Measurements from ENCODE around the gene CAMTA1.

Gene CAMTA1

GRCh38 chr1:7076572-7076971 lies 291.3 kb downstream of the CAMTA1 start:
- Histone ChIP-seq H3K27me3 (ENCODE audit: control insufficient read depth in 1 of 2, insufficient read depth in 2 of 2, low read length in 2 of 2) (peaks cover 0 to 5% of the 10 kb centered on the region in 2 donors), H3K9ac (ENCODE audit: low read length in 2 of 2) (no peak overlapping the region), H3K4me1 (ENCODE audit: control insufficient read depth, insufficient read depth, low read length) (no peaks in the 10 kb centered on the region), H3K36me3 (ENCODE audit: control insufficient read depth in 2 of 2, insufficient read depth in 2 of 2, low read length in 2 of 2) (no peaks in the 10 kb centered on the region), H3K27ac (ENCODE audit: low read length) (no peak overlapping the region), H3K4me3 (ENCODE audit: low read length in 2 of 2) (no peak overlapping the region), H3K9me3 (ENCODE audit: control insufficient read depth in 2 of 2, low read length in 2 of 2) (peaks cover 2 to 5% of the 10 kb centered on the region in 2 donors)

- Histone ChIP-seq H3K4me3 (ENCODE audit: low read length in 2 of 2) (no peak overlapping the region), H3K9ac (ENCODE audit: low read length in 2 of 2) (no peak overlapping the region), H3K27ac (ENCODE audit: low read length) (no peak overlapping the region), H3K4me1 (ENCODE audit: control insufficient read depth, insufficient read depth, low read length) (no peaks in the 10 kb centered on the region), H3K27me3 (ENCODE audit: control insufficient read depth in 1 of 2, insufficient read depth in 2 of 2, low read length in 2 of 2) (peaks cover 0 to 2% of the 10 kb centered on the region in 2 donors), H3K36me3 (ENCODE audit: control insufficient read depth in 2 of 2, insufficient read depth in 2 of 2, low read length in 2 of 2) (no peaks in the 10 kb centered on the region), H3K9me3 (ENCODE audit: control insufficient read depth in 2 of 2, low read length in 2 of 2) (peaks cover 2 to 5% of the 10 kb centered on the region in 2 donors)
Measured at GRCh38 chr1:7077136-7077535, 291.9 kb downstream of the CAMTA1 start.

GRCh38 chr1:7077970-7078369 lies 292.7 kb downstream of the CAMTA1 start:
- Histone ChIP-seq H3K4me1 (ENCODE audit: control insufficient read depth, insufficient read depth, low read length) (no peaks in the 10 kb centered on the region), H3K36me3 (ENCODE audit: control insufficient read depth in 2 of 2, insufficient read depth in 2 of 2, low read length in 2 of 2) (no peaks in the 10 kb centered on the region), H3K4me3 (ENCODE audit: low read length in 2 of 2) (no peak overlapping the region), H3K9me3 (ENCODE audit: control insufficient read depth in 2 of 2, low read length in 2 of 2) (peaks cover 2 to 5% of the 10 kb centered on the region in 2 donors), H3K27ac (ENCODE audit: low read length) (no peak overlapping the region), H3K27me3 (ENCODE audit: control insufficient read depth in 1 of 2, insufficient read depth in 2 of 2, low read length in 2 of 2) (no peaks in the 10 kb centered on the region), H3K9ac (ENCODE audit: low read length in 2 of 2) (no peak overlapping the region)

- no peaks in the 10 kb centered on the region for H3K36me3 ChIP-seq (ENCODE audit: control insufficient read depth in 2 of 2, insufficient read depth in 2 of 2, low read length in 2 of 2)
- H3K27ac ChIP-seq (ENCODE audit: low read length) = no peak overlapping the region
- no peaks in the 10 kb centered on the region for H3K4me1 ChIP-seq (ENCODE audit: control insufficient read depth, insufficient read depth, low read length)
- no peak overlapping the region for H3K9ac ChIP-seq (ENCODE audit: low read length in 2 of 2)
- no peak overlapping the region for H3K4me3 ChIP-seq (ENCODE audit: low read length in 2 of 2)
- no peaks in the 10 kb centered on the region for H3K27me3 ChIP-seq (ENCODE audit: control insufficient read depth in 1 of 2, insufficient read depth in 2 of 2, low read length in 2 of 2)
- peaks cover 2 to 5% of the 10 kb centered on the region in 2 donors for H3K9me3 ChIP-seq (ENCODE audit: control insufficient read depth in 2 of 2, low read length in 2 of 2)
Measured at GRCh38 chr1:7079637-7080036, 294.4 kb downstream of the CAMTA1 start.

GRCh38 chr1:7084232-7084894 lies 299.1 kb downstream of the CAMTA1 start:
- Histone ChIP-seq H3K4me1 (ENCODE audit: control insufficient read depth, insufficient read depth, low read length) (no peaks in the 10 kb centered on the region), H3K9me3 (ENCODE audit: control insufficient read depth in 2 of 2, low read length in 2 of 2) (peaks cover 2 to 5% of the 10 kb centered on the region in 2 donors), H3K27ac (ENCODE audit: low read length) (no peak overlapping the region), H3K27me3 (ENCODE audit: control insufficient read depth in 1 of 2, insufficient read depth in 2 of 2, low read length in 2 of 2) (peaks cover 3 to 5% of the 10 kb centered on the region in 2 donors), H3K4me3 (ENCODE audit: low read length in 2 of 2) (no peak overlapping the region), H3K36me3 (ENCODE audit: control insufficient read depth in 2 of 2, insufficient read depth in 2 of 2, low read length in 2 of 2) (no peaks in the 10 kb centered on the region), H3K9ac (ENCODE audit: low read length in 2 of 2) (no peak overlapping the region)

GRCh38 chr1:7085521-7085920 lies 300.3 kb downstream of the CAMTA1 start:
- H3K36me3 ChIP-seq (ENCODE audit: control insufficient read depth in 2 of 2, insufficient read depth in 2 of 2, low read length in 2 of 2) = no peaks in the 10 kb centered on the region
- H3K4me3 ChIP-seq (ENCODE audit: low read length in 2 of 2) = no peak overlapping the region
- H3K9ac ChIP-seq (ENCODE audit: low read length in 2 of 2) = no peak overlapping the region
- peaks cover 0 to 2% of the 10 kb centered on the region in 2 donors for H3K9me3 ChIP-seq (ENCODE audit: control insufficient read depth in 2 of 2, low read length in 2 of 2)
- H3K27me3 ChIP-seq (ENCODE audit: control insufficient read depth in 1 of 2, insufficient read depth in 2 of 2, low read length in 2 of 2) = peaks cover 3 to 5% of the 10 kb centered on the region in 2 donors
- no peaks in the 10 kb centered on the region for H3K4me1 ChIP-seq (ENCODE audit: control insufficient read depth, insufficient read depth, low read length)
- no peak overlapping the region for H3K27ac ChIP-seq (ENCODE audit: low read length)

- peaks cover 3 to 5% of the 10 kb centered on the region in 2 donors for H3K27me3 ChIP-seq (ENCODE audit: control insufficient read depth in 1 of 2, insufficient read depth in 2 of 2, low read length in 2 of 2)
- no peaks in the 10 kb centered on the region for H3K4me1 ChIP-seq (ENCODE audit: control insufficient read depth, insufficient read depth, low read length)
- H3K9me3 ChIP-seq (ENCODE audit: control insufficient read depth in 2 of 2, low read length in 2 of 2) = peaks cover 0 to 2% of the 10 kb centered on the region in 2 donors
- H3K4me3 ChIP-seq (ENCODE audit: low read length in 2 of 2) = no peak overlapping the region
- no peak overlapping the region for H3K27ac ChIP-seq (ENCODE audit: low read length)
- H3K9ac ChIP-seq (ENCODE audit: low read length in 2 of 2) = no peak overlapping the region
- no peaks in the 10 kb centered on the region for H3K36me3 ChIP-seq (ENCODE audit: control insufficient read depth in 2 of 2, insufficient read depth in 2 of 2, low read length in 2 of 2)
Measured at GRCh38 chr1:7086106-7086505, 300.9 kb downstream of the CAMTA1 start.

GRCh38 chr1:7087888-7088287 lies 302.6 kb downstream of the CAMTA1 start:
- Histone ChIP-seq H3K4me1 (ENCODE audit: control insufficient read depth, insufficient read depth, low read length) (no peaks in the 10 kb centered on the region), H3K27me3 (ENCODE audit: control insufficient read depth in 1 of 2, insufficient read depth in 2 of 2, low read length in 2 of 2) (peaks cover 3 to 8% of the 10 kb centered on the region in 2 donors), H3K9me3 (ENCODE audit: control insufficient read depth in 2 of 2, low read length in 2 of 2) (no peaks in the 10 kb centered on the region), H3K4me3 (ENCODE audit: low read length in 2 of 2) (no peak overlapping the region), H3K9ac (ENCODE audit: low read length in 2 of 2) (no peak overlapping the region), H3K36me3 (ENCODE audit: control insufficient read depth in 2 of 2, insufficient read depth in 2 of 2, low read length in 2 of 2) (no peaks in the 10 kb centered on the region), H3K27ac (ENCODE audit: low read length) (no peak overlapping the region)

- no peak overlapping the region for H3K4me3 ChIP-seq (ENCODE audit: low read length in 2 of 2)
Measured at GRCh38 chr1:7089497-7089896, 304.2 kb downstream of the CAMTA1 start.

GRCh38 chr1:7093297-7093696 lies 308.0 kb downstream of the CAMTA1 start:
- no peaks in the 10 kb centered on the region for H3K9me3 ChIP-seq (ENCODE audit: control insufficient read depth in 2 of 2, low read length in 2 of 2)
- no peaks in the 10 kb centered on the region for H3K4me1 ChIP-seq (ENCODE audit: control insufficient read depth, insufficient read depth, low read length)
- no peak overlapping the region for H3K9ac ChIP-seq (ENCODE audit: low read length in 2 of 2)
- H3K4me3 ChIP-seq (ENCODE audit: low read length in 2 of 2) = no peak overlapping the region
- peaks cover 12 to 25% of the 10 kb centered on the region in 2 donors for H3K27me3 ChIP-seq (ENCODE audit: control insufficient read depth in 1 of 2, insufficient read depth in 2 of 2, low read length in 2 of 2)
- H3K36me3 ChIP-seq (ENCODE audit: control insufficient read depth in 2 of 2, insufficient read depth in 2 of 2, low read length in 2 of 2) = no peaks in the 10 kb centered on the region
- no peak overlapping the region for H3K27ac ChIP-seq (ENCODE audit: low read length)

More at GRCh38 chr1:7089497-7089896, 304.2 kb downstream of the CAMTA1 start:
- no peaks in the 10 kb centered on the region for H3K9me3 ChIP-seq (ENCODE audit: control insufficient read depth in 2 of 2, low read length in 2 of 2)
- H3K27me3 ChIP-seq (ENCODE audit: control insufficient read depth in 1 of 2, insufficient read depth in 2 of 2, low read length in 2 of 2) = peaks cover 6 to 14% of the 10 kb centered on the region in 2 donors
- no peaks in the 10 kb centered on the region for H3K4me1 ChIP-seq (ENCODE audit: control insufficient read depth, insufficient read depth, low read length)
- H3K27ac ChIP-seq (ENCODE audit: low read length) = no peak overlapping the region
- H3K36me3 ChIP-seq (ENCODE audit: control insufficient read depth in 2 of 2, insufficient read depth in 2 of 2, low read length in 2 of 2) = no peaks in the 10 kb centered on the region
- no peak overlapping the region for H3K9ac ChIP-seq (ENCODE audit: low read length in 2 of 2)

- Histone ChIP-seq H3K27ac (ENCODE audit: low read length) (no peak overlapping the region), H3K4me3 (ENCODE audit: low read length in 2 of 2) (no peak overlapping the region), H3K4me1 (ENCODE audit: control insufficient read depth, insufficient read depth, low read length) (no peaks in the 10 kb centered on the region), H3K9ac (ENCODE audit: low read length in 2 of 2) (no peak overlapping the region), H3K9me3 (ENCODE audit: control insufficient read depth in 2 of 2, low read length in 2 of 2) (no peaks in the 10 kb centered on the region), H3K36me3 (ENCODE audit: control insufficient read depth in 2 of 2, insufficient read depth in 2 of 2, low read length in 2 of 2) (no peaks in the 10 kb centered on the region), H3K27me3 (ENCODE audit: control insufficient read depth in 1 of 2, insufficient read depth in 2 of 2, low read length in 2 of 2) (peaks cover 14 to 24% of the 10 kb centered on the region in 2 donors)
Measured at GRCh38 chr1:7094086-7094485, 308.8 kb downstream of the CAMTA1 start.
